H1 (cell line): ENCODE data around the gene ERH. TPM values are rescaled to one million over a fixed set of nuclear protein-coding genes. Genes with fewer than 3 reads are reported as not detected.

ENCODE experiments used
- CTCF ChIA-PET: fragments of 300-600 bp; sonication (Branson Sonifier 250); formaldehyde crosslinking; loops from one replicate; lab custom pipeline; 2021; ENCODE audit not compliant: partially characterized antibody; lab: Charles Lee
- POLR2A ChIA-PET: fragments of 300-600 bp; sonication (Branson Sonifier 250); formaldehyde crosslinking; loops from one replicate; lab custom pipeline; 2021; ENCODE audit warnings: inconsistent platforms; ENCODE audit not compliant: partially characterized antibody; lab: Charles Lee
- DNase-seq, 2 experiments: peaks; one replicate each; pipeline versions ENCODE4 v3.0.0 to v3.0.0-alpha.2; 2010 to 2022; ENCODE audit warnings: low spot score in 2 of 2, low read depth in 1 of 2, mixed read lengths in 1 of 2
- FAIRE-seq: peaks from 2 replicates; lab custom pipeline; 2011; peaks lifted over from hg19 to GRCh38; lab: Jason Lieb, UNC
- H2AFZ ChIP-seq: 2 replicates; pipeline ENCODE4 v1.8.1; 2012; ENCODE audit warnings: low read length, inconsistent platforms
- H2AK5ac ChIP-seq: 2 replicates; pipeline ENCODE4 v1.6.1; 2013; ENCODE audit warnings: low read depth, low read length
- H2BK120ac ChIP-seq: replicated peaks from 2 replicates; pipeline ENCODE3; 2013; ENCODE audit warnings: low read depth, low read length, inconsistent platforms
- H2BK12ac ChIP-seq: 2 replicates; pipeline ENCODE4 v1.6.1; 2013; ENCODE audit warnings: low read depth, low read length
- H2BK15ac ChIP-seq: 2 replicates; pipeline ENCODE4 v1.6.1; 2013; ENCODE audit warnings: low read length
- H2BK20ac ChIP-seq: 2 replicates; pipeline ENCODE4 v1.6.1; 2013; ENCODE audit warnings: low read length
- H2BK5ac ChIP-seq: 2 replicates; pipeline ENCODE4 v1.6.1; 2013; ENCODE audit warnings: low read depth, low read length
- H3K14ac ChIP-seq: 2 replicates; pipeline ENCODE4 v1.6.1; 2013; ENCODE audit warnings: inconsistent platforms; ENCODE audit not compliant: insufficient read length
- H3K18ac ChIP-seq: 2 replicates; pipeline ENCODE4 v1.6.1; 2013; ENCODE audit warnings: low read length; ENCODE audit errors: extremely low read depth
- H3K23ac ChIP-seq: 2 replicates; pipeline ENCODE4 v1.6.1; 2013; ENCODE audit warnings: inconsistent platforms; ENCODE audit not compliant: insufficient read length
- H3K23me2 ChIP-seq: 2 replicates; pipeline ENCODE4 v1.6.1; 2013; ENCODE audit warnings: low read depth, low read length
- H3K27ac ChIP-seq: 2 replicates; pipeline ENCODE4 v1.6.1; 2011; ENCODE audit warnings: low read depth, low read length, inconsistent platforms
- H3K27me3 ChIP-seq, 4 experiments: replicated peaks in 1 of 4; 1 replicate in 1 of 4; 2 replicates in 3 of 4; pipeline versions ENCODE4 v1.6.1 to v1.8.1; 2011 to 2013; ENCODE audit warnings: low read length in 3 of 4, mild to moderate bottlenecking in 3 of 4, inconsistent platforms in 2 of 4, mixed read lengths in 2 of 4, moderate library complexity in 1 of 4; ENCODE audit not compliant: control insufficient read depth in 3 of 4, insufficient read depth in 3 of 4; ENCODE audit errors: extremely low read depth in 1 of 4
- H3K36me3 ChIP-seq, 4 experiments: 2 replicates each; pipeline versions ENCODE4 v1.6.1 to v1.8.1; 2011 to 2013; ENCODE audit warnings: mild to moderate bottlenecking in 4 of 4, low read length in 3 of 4, moderate library complexity in 2 of 4, control low read depth in 1 of 4, inconsistent platforms in 1 of 4; ENCODE audit not compliant: insufficient read depth in 4 of 4, control insufficient read depth in 2 of 4
- H3K4ac ChIP-seq: replicated peaks from 2 replicates; pipeline ENCODE3; 2013; ENCODE audit warnings: low read length, low read depth, mixed read lengths, inconsistent platforms; ENCODE audit not compliant: insufficient read length
- H3K4me1 ChIP-seq, 4 experiments: replicated peaks in 1 of 4; 1 replicate in 1 of 4; 2 replicates in 3 of 4; pipeline versions ENCODE4 v1.6.1 to v1.8.1; 2011 to 2013; ENCODE audit warnings: low read length in 3 of 4, inconsistent platforms in 2 of 4, mixed read lengths in 1 of 4; ENCODE audit not compliant: insufficient read depth in 4 of 4, control insufficient read depth in 3 of 4
- H3K4me2 ChIP-seq, 2 experiments: 2 replicates each; pipeline versions ENCODE4 v1.6.1 to v1.8.1; 2011 to 2013; ENCODE audit warnings: low read depth in 2 of 2, low read length in 2 of 2, control low read depth in 1 of 2, inconsistent platforms in 1 of 2, mild to moderate bottlenecking in 1 of 2; ENCODE audit not compliant: insufficient read depth in 1 of 2
- H3K4me3 ChIP-seq, 4 experiments: fragments of 200-600, 300-600 bp in 1 of 4; sonication (generic), shearing (Covaris generic), sonication (Bioruptor Twin) in 1 of 4; 2 replicates each; pipeline versions ENCODE4 v1.5.1 to v1.8.1; 2011 to 2016; ENCODE audit warnings: low read length in 4 of 4, low read depth in 3 of 4, control low read depth in 2 of 4, inconsistent platforms in 2 of 4, mild to moderate bottlenecking in 2 of 4, mixed read lengths in 1 of 4, moderate library complexity in 1 of 4; ENCODE audit not compliant: insufficient read depth in 2 of 4; ENCODE audit errors: extremely low read depth in 1 of 4
- H3K56ac ChIP-seq: replicated peaks from 2 replicates; pipeline ENCODE3; 2013; ENCODE audit warnings: low read depth, mild to moderate bottlenecking, mixed read lengths, low read length, inconsistent platforms; ENCODE audit not compliant: insufficient read length
- H3K79me1 ChIP-seq: 2 replicates; pipeline ENCODE4 v1.6.1; 2013; ENCODE audit warnings: low read depth, low read length, control low read depth
- H3K79me2 ChIP-seq, 2 experiments: 2 replicates each; pipeline versions ENCODE4 v1.6.1 to v1.8.1; 2012 to 2013; ENCODE audit warnings: low read length in 2 of 2, mild to moderate bottlenecking in 2 of 2, inconsistent platforms in 1 of 2; ENCODE audit not compliant: insufficient read depth in 2 of 2, control insufficient read depth in 1 of 2
- H3K9ac ChIP-seq, 4 experiments: replicated peaks in 1 of 4; 1 replicate in 1 of 4; 2 replicates in 3 of 4; pipeline versions ENCODE4 v1.6.1 to v1.8.1; 2011 to 2013; ENCODE audit warnings: low read depth in 3 of 4, low read length in 3 of 4, control low read depth in 2 of 4, mild to moderate bottlenecking in 2 of 4, moderate library complexity in 2 of 4, inconsistent platforms in 1 of 4; ENCODE audit errors: extremely low read depth in 1 of 4
- H3K9me3 ChIP-seq, 2 experiments: 2 replicates each; pipeline versions ENCODE4 v1.6.1 to v1.8.1; 2012 to 2013; ENCODE audit warnings: mild to moderate bottlenecking in 2 of 2, moderate library complexity in 2 of 2, control low read depth in 1 of 2, inconsistent platforms in 1 of 2, low read depth in 1 of 2, low read length in 1 of 2, mixed read lengths in 1 of 2; ENCODE audit not compliant: insufficient read depth in 2 of 2
- H4K20me1 ChIP-seq, 2 experiments: replicated peaks in 1 of 2; 2 replicates each; pipeline versions ENCODE3 to v1.8.1; 2011 to 2013; ENCODE audit warnings: inconsistent platforms in 2 of 2, low read length in 2 of 2, mild to moderate bottlenecking in 1 of 2; ENCODE audit not compliant: insufficient read depth in 2 of 2, control insufficient read depth in 1 of 2
- H4K5ac ChIP-seq: 2 replicates; pipeline ENCODE4 v1.6.1; 2013; ENCODE audit warnings: low read length, low read depth, mixed read lengths, inconsistent platforms; ENCODE audit not compliant: insufficient read length
- H4K8ac ChIP-seq: 2 replicates; pipeline ENCODE4 v1.8.0; 2013; ENCODE audit warnings: mild to moderate bottlenecking, moderate library complexity, low read length, inconsistent platforms; ENCODE audit not compliant: insufficient read depth; ENCODE audit errors: extremely low read depth
- H4K91ac ChIP-seq: replicated peaks from 2 replicates; pipeline ENCODE3; 2013; ENCODE audit warnings: low read length, mixed read lengths, inconsistent platforms; ENCODE audit not compliant: insufficient read length
- WGBS, 2 experiments: shearing (Covaris generic) in 1 of 2; methylation state at CpG; one replicate each; pipeline versions ENCODE4 v1.1.6 to v1.1.7; 2013 to 2015; ENCODE audit warnings: low lambda C conversion rate in 2 of 2, mixed read lengths in 2 of 2, inconsistent platforms in 1 of 2, low coverage in 1 of 2, missing lambda C conversion rate in 1 of 2; ENCODE audit not compliant: insufficient replicate concordance in 2 of 2, insufficient coverage in 1 of 2, insufficient read length in 1 of 2; ENCODE audit errors: extremely low coverage in 1 of 2, missing lambda C conversion rate in 1 of 2; 5-methylcytosine and 5-hydroxymethylcytosine counted together
- polyA plus RNA-seq, 7 experiments: library from polyadenylated mRNA; depleted of rRNA in 3 of 7; stranded (reverse) in 5 of 7; unstranded in 2 of 7; fragments of >200 nt in 5 of 7; fragments of 200-250 nt in 2 of 7; gene quantifications; 1 replicate in 5 of 7; 2 replicates in 1 of 7; 4 replicates in 1 of 7; pipeline versions ENCODE4 v1.2.1 to v1.2.3, GENCODE V29; 2011 to 2013; ENCODE audit warnings: missing spikeins in 2 of 7, mixed read lengths in 2 of 7
- total RNA-seq: library from RNA; stranded (reverse); fragmentation: NEBNext Ultra II Directional; extraction: Animal tissue kit (Norgen Biotek cat#: 25700); gene quantifications from 2 replicates; pipeline ENCODE4 v1.2.1, GENCODE V29; 2021

The ERH gene
- total and polyA plus RNA-seq, 2 of the 8 experiments (the other 6 are each of a cell fraction or from before 2014, with no cell fraction given) = 329 to 454 TPM

DNA sequence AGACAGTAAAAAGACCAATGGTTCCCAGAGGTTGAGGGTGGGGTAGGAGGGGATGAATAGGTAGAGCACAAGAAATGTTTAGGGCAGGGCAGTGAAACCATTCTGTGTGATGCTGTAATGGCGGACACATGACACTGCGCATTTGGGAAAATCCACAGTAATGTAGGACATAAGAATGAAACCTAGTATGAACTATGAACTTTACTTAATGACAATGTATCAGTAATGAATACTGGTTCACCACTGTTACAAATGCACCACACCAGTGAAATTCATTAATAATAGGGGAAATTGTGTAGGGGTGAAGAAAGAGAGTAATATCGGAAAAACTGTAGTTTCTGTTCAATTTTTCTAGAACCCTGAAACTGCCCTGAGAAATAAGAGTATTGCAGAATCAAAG, 5.6 kb downstream of the ERH start:
- no peak overlapping the region for H3K56ac ChIP-seq
- H4K5ac ChIP-seq = no peak overlapping the region
- peaks cover 15 to 25% of the 10 kb centered on the region in 2 experiments for H4K20me1 ChIP-seq
- no peak overlapping the region for H4K8ac ChIP-seq
- peaks cover 0 to 4% (median 0%) of the 10 kb centered on the region in 4 experiments; a peak in 1 of 7 replicates for H3K4me1 ChIP-seq
- H3K23ac ChIP-seq = no peak overlapping the region
- H3K18ac ChIP-seq = no peak overlapping the region
- no peak overlapping the region for H2BK120ac ChIP-seq
- no peak overlapping the region for H3K27ac ChIP-seq
- H3K27me3 ChIP-seq = no peaks in the 10 kb centered on the region
- no peak overlapping the region for H3K14ac ChIP-seq
- POLR2A ChIA-PET = interaction anchor here (1.7 to 8.5 kb wide), 2 partner anchors 8 to 19 kb away, joined by 4 to 131 read pairs; no protein-coding TSS in a partner anchor
- H3K9me3 ChIP-seq = no peaks in the 10 kb centered on the region
- CTCF ChIA-PET = interaction anchor here (0.9 kb wide), 1 partner anchor 68 kb away, joined by 3 read pairs; no protein-coding TSS in a partner anchor
- peaks cover 8% of the 10 kb centered on the region for H3K79me1 ChIP-seq
- H3K23me2 ChIP-seq = no peaks in the 10 kb centered on the region
- H3K4ac ChIP-seq = no peak overlapping the region
- H2BK5ac ChIP-seq = no peak overlapping the region
- 97% methylated on average over 3 of the region's 3 CpGs; no CpG with 5 or more reads in 1 of the 2 experiments for WGBS, 2 experiments
- no peak overlapping the region for H2AK5ac ChIP-seq
- no peak for DNase-seq
- H3K36me3 ChIP-seq = peaks cover 17 to 70% (median 47%) of the 10 kb centered on the region in 4 experiments
- no peak overlapping the region for H2BK20ac ChIP-seq
- FAIRE-seq = no peak
- H3K4me2 ChIP-seq = no peak overlapping the region
- H3K4me3 ChIP-seq = no peak overlapping the region
- no peak overlapping the region for H2BK15ac ChIP-seq
- no peak overlapping the region for H2AFZ ChIP-seq
- peaks cover 39 to 96% of the 10 kb centered on the region in 2 experiments for H3K79me2 ChIP-seq
- no peak overlapping the region for H2BK12ac ChIP-seq
- H3K9ac ChIP-seq = no peak overlapping the region
- H4K91ac ChIP-seq = no peak overlapping the region
